ENCODE measurements around the gene TMEM145. TPM values are rescaled to one million over a fixed set of nuclear protein-coding genes. Genes with fewer than 3 reads are reported as not detected.
A peak's percentile ranks its signal among the peaks of the same experiment; 100 is the strongest.

Gene TMEM145
- total and polyA plus RNA-seq, 2 donors (not counting 1 experiment from before 2014, with no cell fraction given) = 0.05 to 0.83 TPM

DNA sequence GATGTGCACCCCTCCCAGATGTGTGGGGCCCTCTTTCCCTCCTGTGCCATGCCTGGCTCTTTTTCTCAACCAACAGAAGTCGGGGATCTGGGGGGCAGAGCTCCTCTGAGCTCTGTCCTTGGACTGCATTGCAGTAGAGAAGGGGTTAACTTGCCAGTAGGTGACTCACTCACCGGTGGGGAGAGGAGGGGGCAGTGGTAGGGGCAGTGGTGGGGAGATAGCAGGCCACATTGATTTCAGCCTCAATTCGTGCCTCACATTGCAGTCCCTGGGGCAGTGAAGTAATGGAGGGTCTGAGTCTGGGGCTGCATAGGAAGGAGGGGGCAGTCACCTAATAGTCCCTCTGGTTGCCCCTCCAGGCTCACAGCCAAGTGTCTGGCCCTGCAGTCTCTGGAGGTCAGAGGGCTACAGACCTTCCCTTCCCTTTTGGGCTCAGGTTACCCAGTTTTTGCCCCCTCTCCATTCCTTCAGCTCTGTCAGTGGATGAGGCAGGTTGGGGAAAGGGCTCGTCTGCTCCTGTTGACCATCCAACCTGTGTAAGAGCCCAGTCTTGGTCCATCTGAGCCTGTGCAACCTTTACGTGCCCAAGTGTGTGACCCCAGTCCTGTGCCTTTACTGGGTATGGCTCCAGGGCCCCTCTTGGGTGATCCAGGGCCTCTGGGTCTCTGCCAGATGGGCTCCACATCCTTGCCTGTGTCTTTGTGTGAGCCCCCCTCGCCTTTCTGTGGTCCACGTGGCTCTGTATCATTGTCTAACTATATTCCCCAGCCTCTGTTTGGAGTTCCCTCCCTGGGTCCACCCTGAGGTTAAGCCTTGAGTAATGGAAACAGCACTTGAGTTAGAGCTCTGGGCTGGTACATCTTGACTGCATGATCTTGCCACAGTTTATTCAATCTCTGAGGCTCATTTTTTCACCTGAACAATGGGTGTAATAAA is 31.0 kb upstream of the TMEM145 start:
- peak overlapping the region in 2 of 4 experiments; percentile 33 to 76 for H3K4me3 ChIP-seq (replicated peaks in 1 of 4; ENCODE audit: control extremely low read depth in 1 of 4, insufficient read depth in 1 of 4, low read depth in 3 of 4, low read length in 4 of 4)
- no peaks in the 10 kb centered on the region for H3K9me3 ChIP-seq (ENCODE audit: control insufficient read depth, insufficient read depth, low read depth, low read length)
- no peaks in the 10 kb centered on the region for H4K20me1 ChIP-seq (ENCODE audit: control insufficient read depth, extremely low read depth, insufficient read depth, low read length)
- peaks cover 44% of the 10 kb centered on the region for H3K79me2 ChIP-seq (ENCODE audit: control insufficient read depth, insufficient read depth, low read length)
- H3K4me1 ChIP-seq (ENCODE audit: control insufficient read depth, extremely low read depth, insufficient read depth, low read length) = peaks cover 50% of the 10 kb centered on the region
- DNase-seq (ENCODE audit: low read depth in 2 of 2) = peak; percentile 65 to 75
- H3K27ac ChIP-seq (ENCODE audit: insufficient read depth, low read length) = peak overlapping the region; percentile 91
- no peak overlapping the region for H2AFZ ChIP-seq (ENCODE audit: low read length)
- H3K36me3 ChIP-seq (ENCODE audit: control insufficient read depth, insufficient read depth, low read length) = peaks cover 4% of the 10 kb centered on the region
- peak overlapping the region; percentile 89 for H3K4me2 ChIP-seq (ENCODE audit: extremely low read depth, insufficient read depth, low read length)
- H3K27me3 ChIP-seq (ENCODE audit: control insufficient read depth, insufficient read depth, low read length) = no peaks in the 10 kb centered on the region
- TF ChIP-seq EZH2 (IDR thresholded peaks at IDR 0.05; ENCODE audit: low read length, missing control alignments) (no peak), CTCF (conservative IDR thresholded peaks at IDR 0.05 in 1 of 2, IDR thresholded peaks at IDR 0.05 in 1 of 2; ENCODE audit: low read depth in 1 of 2, low read length in 2 of 2) (no peak)
- H3K9ac ChIP-seq (ENCODE audit: insufficient read depth, low read length) = no peak overlapping the region

GRCh38 chr19:42282819-42283187 is 30.3 kb upstream of the TMEM145 start:
- Histone ChIP-seq H2AFZ (ENCODE audit: low read length) (no peak overlapping the region), H4K20me1 (ENCODE audit: control insufficient read depth, extremely low read depth, insufficient read depth, low read length) (no peaks in the 10 kb centered on the region), H3K27ac (ENCODE audit: insufficient read depth, low read length) (peak overlapping the region; percentile 91), H3K4me1 (ENCODE audit: control insufficient read depth, extremely low read depth, insufficient read depth, low read length) (peaks cover 48% of the 10 kb centered on the region), H3K36me3 (ENCODE audit: control insufficient read depth, insufficient read depth, low read length) (peaks cover 11% of the 10 kb centered on the region), H3K4me2 (ENCODE audit: extremely low read depth, insufficient read depth, low read length) (peak overlapping the region; percentile 92), H3K9ac (ENCODE audit: insufficient read depth, low read length) (peak overlapping the region; percentile 8), H3K4me3 (replicated peaks in 1 of 4; ENCODE audit: control extremely low read depth in 1 of 4, insufficient read depth in 1 of 4, low read depth in 3 of 4, low read length in 4 of 4) (peak overlapping the region in 2 of 4 experiments; percentile 14 to 51), H3K79me2 (ENCODE audit: control insufficient read depth, insufficient read depth, low read length) (peaks cover 42% of the 10 kb centered on the region), H3K9me3 (ENCODE audit: control insufficient read depth, insufficient read depth, low read depth, low read length) (no peaks in the 10 kb centered on the region), H3K27me3 (ENCODE audit: control insufficient read depth, insufficient read depth, low read length) (no peaks in the 10 kb centered on the region)
- TF ChIP-seq CTCF (conservative IDR thresholded peaks at IDR 0.05 in 1 of 2, IDR thresholded peaks at IDR 0.05 in 1 of 2; ENCODE audit: low read depth in 1 of 2, low read length in 2 of 2) (no peak), EZH2 (IDR thresholded peaks at IDR 0.05; ENCODE audit: low read length, missing control alignments) (no peak)
- no peak for DNase-seq (ENCODE audit: low read depth in 2 of 2)

DNA sequence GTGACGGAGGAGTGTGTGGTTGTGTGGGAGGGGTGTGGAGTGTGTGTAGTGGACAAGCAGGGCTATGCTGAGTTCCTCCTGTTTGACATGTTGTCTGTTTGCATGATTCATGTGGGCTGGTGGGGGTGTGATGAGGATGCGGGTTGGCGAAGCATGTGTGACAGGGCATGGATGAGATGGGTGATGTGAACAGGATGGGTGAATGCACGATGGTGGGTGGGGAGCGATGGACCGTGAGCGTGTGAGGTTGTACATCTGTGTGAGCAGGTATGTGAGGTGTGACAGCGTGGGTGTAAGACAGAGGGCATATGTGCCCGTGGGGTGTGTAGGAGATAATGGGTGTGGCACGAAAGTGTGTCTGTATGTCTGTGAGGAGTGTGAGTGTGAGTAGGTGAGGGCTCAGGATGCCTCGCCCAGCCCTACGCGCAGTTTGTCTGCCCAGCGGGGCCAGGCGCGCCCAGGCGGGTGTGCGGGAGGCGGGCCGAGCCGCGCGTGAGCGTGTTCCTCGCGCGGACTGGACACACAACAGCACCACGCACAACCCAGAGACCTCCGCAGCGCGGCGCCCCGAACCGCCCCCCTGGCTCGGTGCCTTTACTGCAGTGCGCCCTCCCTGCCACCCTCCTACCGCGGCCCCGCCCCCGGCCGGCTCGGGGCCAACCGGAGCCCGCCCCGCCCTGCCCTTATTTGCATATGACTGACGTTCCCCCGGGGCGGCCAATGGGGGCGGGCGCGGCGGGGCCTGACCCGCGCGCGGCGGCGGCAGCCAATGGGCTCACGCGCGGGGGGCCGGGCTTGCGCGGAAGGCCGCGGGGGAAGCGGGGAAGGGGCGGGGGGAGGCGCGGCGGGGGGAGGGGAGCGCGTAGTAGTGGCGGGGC is 29.7 kb upstream of the TMEM145 start:
- TF ChIP-seq CTCF (conservative IDR thresholded peaks at IDR 0.05 in 1 of 2, IDR thresholded peaks at IDR 0.05 in 1 of 2; ENCODE audit: low read depth in 1 of 2, low read length in 2 of 2) = no peak
- no peak for TF ChIP-seq EZH2 (IDR thresholded peaks at IDR 0.05; ENCODE audit: low read length, missing control alignments)
- H3K27me3 ChIP-seq (ENCODE audit: control insufficient read depth, insufficient read depth, low read length) = no peaks in the 10 kb centered on the region
- peaks cover 48% of the 10 kb centered on the region for H3K4me1 ChIP-seq (ENCODE audit: control insufficient read depth, extremely low read depth, insufficient read depth, low read length)
- peak overlapping the region; percentile 92 for H3K4me2 ChIP-seq (ENCODE audit: extremely low read depth, insufficient read depth, low read length)
- H3K4me3 ChIP-seq (replicated peaks in 1 of 4; ENCODE audit: control extremely low read depth in 1 of 4, insufficient read depth in 1 of 4, low read depth in 3 of 4, low read length in 4 of 4) = peak overlapping the region; percentile 14 to 51 (median 38)
- H3K79me2 ChIP-seq (ENCODE audit: control insufficient read depth, insufficient read depth, low read length) = peaks cover 41% of the 10 kb centered on the region
- peak; percentile 90 for DNase-seq (ENCODE audit: low read depth in 2 of 2)
- H3K9ac ChIP-seq (ENCODE audit: insufficient read depth, low read length) = peak overlapping the region; percentile 84
- no peaks in the 10 kb centered on the region for H3K9me3 ChIP-seq (ENCODE audit: control insufficient read depth, insufficient read depth, low read depth, low read length)
- no peaks in the 10 kb centered on the region for H4K20me1 ChIP-seq (ENCODE audit: control insufficient read depth, extremely low read depth, insufficient read depth, low read length)
- no peak overlapping the region for H2AFZ ChIP-seq (ENCODE audit: low read length)
- peak overlapping the region; percentile 91 for H3K27ac ChIP-seq (ENCODE audit: insufficient read depth, low read length)
- peaks cover 15% of the 10 kb centered on the region for H3K36me3 ChIP-seq (ENCODE audit: control insufficient read depth, insufficient read depth, low read length)

Data from fibroblast of lung (primary cell).